ENCODE data around the gene CENPT. TPM values are rescaled to one million over a fixed set of nuclear protein-coding genes. Genes with fewer than 3 reads are reported as not detected.

Gene CENPT
- total RNA-seq, 1 donor from 2014 or later = 80.6 TPM

DNA sequence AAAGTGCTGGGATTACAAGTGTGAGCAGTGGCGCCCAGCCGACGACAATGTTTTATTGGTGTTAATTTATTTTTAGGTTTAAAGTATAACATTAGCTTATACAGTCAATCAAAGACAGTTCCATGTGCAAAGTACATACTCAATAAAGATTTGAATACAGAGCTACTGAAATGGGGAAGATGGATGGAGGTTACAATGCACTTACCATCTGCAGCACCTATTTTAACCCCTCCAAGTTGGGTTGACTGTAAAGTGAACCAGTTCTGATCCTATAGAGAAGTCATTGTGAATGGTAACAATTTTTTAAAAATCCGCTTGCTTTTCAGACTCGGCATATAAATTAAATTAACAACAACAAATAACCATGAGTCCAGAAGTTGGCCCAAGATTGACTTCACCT lies 44.9 kb upstream of the CENPT start:
- Mint-ChIP-seq H3K27ac (peak overlapping the region; percentile 94), H3K4me3 (ENCODE audit: low read depth) (peak overlapping the region; percentile 94), H3K36me3 (ENCODE audit: insufficient read depth) (peaks cover 2% of the 10 kb centered on the region), H3K9me3 (ENCODE audit: low read depth) (no peaks in the 10 kb centered on the region), H3K27me3 (no peaks in the 10 kb centered on the region), H3K4me1 (ENCODE audit: low read depth) (peaks cover 24% of the 10 kb centered on the region)
- TF ChIP-seq CTCF (IDR thresholded peaks at IDR 0.05; ENCODE audit: unreplicated experiment) = no peak
- no peak for DNase-seq (ENCODE audit: low spot score, unreplicated experiment)

GRCh38 chr16:67888331-67888730 lies 40.8 kb upstream of the CENPT start:
- no peaks in the 10 kb centered on the region for H3K9me3 Mint-ChIP-seq (ENCODE audit: low read depth)
- no peak overlapping the region for H3K4me3 Mint-ChIP-seq (ENCODE audit: low read depth)
- H3K36me3 Mint-ChIP-seq (ENCODE audit: insufficient read depth) = peaks cover 7% of the 10 kb centered on the region

GRCh38 chr16:67886387-67886786 lies 38.9 kb upstream of the CENPT start:
- no peak for TF ChIP-seq CTCF (IDR thresholded peaks at IDR 0.05; ENCODE audit: unreplicated experiment)
- Mint-ChIP-seq H3K27ac (no peak overlapping the region), H3K36me3 (ENCODE audit: insufficient read depth) (peaks cover 13% of the 10 kb centered on the region), H3K4me1 (ENCODE audit: low read depth) (peaks cover 6% of the 10 kb centered on the region), H3K9me3 (ENCODE audit: low read depth) (no peaks in the 10 kb centered on the region), H3K27me3 (no peaks in the 10 kb centered on the region), H3K4me3 (ENCODE audit: low read depth) (no peak overlapping the region)
- DNase-seq (ENCODE audit: low spot score, unreplicated experiment) = no peak

More at GRCh38 chr16:67888331-67888730, 40.8 kb upstream of the CENPT start:
- Mint-ChIP-seq H3K27ac (no peak overlapping the region), H3K27me3 (no peaks in the 10 kb centered on the region), H3K4me1 (ENCODE audit: low read depth) (peaks cover 12% of the 10 kb centered on the region)
- DNase-seq (ENCODE audit: low spot score, unreplicated experiment) = no peak
- no peak for TF ChIP-seq CTCF (IDR thresholded peaks at IDR 0.05; ENCODE audit: unreplicated experiment)

GRCh38 chr16:67885976-67886375 lies 38.5 kb upstream of the CENPT start:
- Mint-ChIP-seq H3K27me3 (no peaks in the 10 kb centered on the region), H3K4me3 (ENCODE audit: low read depth) (no peak overlapping the region), H3K27ac (no peak overlapping the region), H3K9me3 (ENCODE audit: low read depth) (no peaks in the 10 kb centered on the region), H3K4me1 (ENCODE audit: low read depth) (peaks cover 6% of the 10 kb centered on the region), H3K36me3 (ENCODE audit: insufficient read depth) (peaks cover 13% of the 10 kb centered on the region)
- DNase-seq (ENCODE audit: low spot score, unreplicated experiment) = no peak
- TF ChIP-seq CTCF (IDR thresholded peaks at IDR 0.05; ENCODE audit: unreplicated experiment) = no peak

DNA sequence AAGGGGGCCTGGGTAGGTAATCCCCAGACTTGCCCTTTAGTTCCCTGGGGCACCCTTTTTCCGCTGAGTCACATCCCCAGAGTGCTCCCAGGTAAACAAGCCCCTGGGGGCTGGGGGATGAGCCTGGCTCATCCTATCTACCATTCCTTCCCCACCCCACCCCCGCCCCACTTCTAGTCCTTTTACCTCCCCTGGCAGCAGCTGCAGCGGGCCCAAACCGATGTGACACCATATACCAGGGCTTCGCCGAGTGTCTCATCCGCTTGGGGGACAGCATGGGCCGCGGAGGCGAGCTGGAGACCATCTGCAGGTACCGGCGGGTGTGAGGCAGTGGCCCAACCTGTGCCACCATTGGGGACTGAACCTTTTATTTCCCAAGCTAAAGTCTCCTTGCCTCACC lies 38.1 kb upstream of the CENPT start:
- peaks cover 3% of the 10 kb centered on the region for H3K4me1 Mint-ChIP-seq (ENCODE audit: low read depth)
- H3K36me3 Mint-ChIP-seq (ENCODE audit: insufficient read depth) = peaks cover 13% of the 10 kb centered on the region
- no peak overlapping the region for H3K27ac Mint-ChIP-seq
- TF ChIP-seq CTCF (IDR thresholded peaks at IDR 0.05; ENCODE audit: unreplicated experiment) = no peak
- no peak for DNase-seq (ENCODE audit: low spot score, unreplicated experiment)
- no peak overlapping the region for H3K4me3 Mint-ChIP-seq (ENCODE audit: low read depth)
- no peaks in the 10 kb centered on the region for H3K9me3 Mint-ChIP-seq (ENCODE audit: low read depth)
- no peaks in the 10 kb centered on the region for H3K27me3 Mint-ChIP-seq
